ENCODE data around the gene NEK6. TPM values are rescaled to one million over a fixed set of nuclear protein-coding genes. Genes with fewer than 3 reads are reported as not detected.

Gene NEK6
- total RNA-seq (10 to 100 TPM in 2 of 9 donors, 1 to 10 TPM in 7; 5.0 to 42.4 (median 6.8) TPM), polyA plus RNA-seq (1 to 10 TPM; 1.8 to 4.0 TPM)
- long read RNA-seq, donor 1, partial matches to known transcripts, result 0 of 2 reads
- long read RNA-seq, donor 1, other reads (novel, unspliced or antisense), result 1 of 2 reads
- long read RNA-seq, donor 2, transcript NEK6-201 (10 exons, 3,447 nt), result major isoform, 5 of 9 reads
- long read RNA-seq, donor 2, partial matches to known transcripts, result 1 of 9 reads
- long read RNA-seq, donor 2, other reads (novel, unspliced or antisense), result 3 of 9 reads
- long read RNA-seq, donor 3, transcript NEK6-201 (10 exons, 3,447 nt), result major isoform, 6 of 8 reads
- long read RNA-seq, donor 3, partial matches to known transcripts, result 0 of 8 reads
- long read RNA-seq, donor 3, other reads (novel, unspliced or antisense), result 1 of 8 reads

GRCh38 chr9:124257844-124258606 lies at the start of gene NEK6:
TSS of gene NEK6 (plus strand) at chr9:124257949. CDS start at chr9:124301965, 44,016 bp downstream.
- DNase-seq (peak in 3 of 5 donors; percentile 51 to 76 (median 57)), ATAC-seq (peak; percentile 14 to 62 (median 46))
- peak within 1 kb of the TSS; percentile 27 to 96 (median 68) for H3K27ac ChIP-seq
- TF ChIP-seq POLR2A (IDR thresholded peaks at IDR 0.05), result no peak
- TF ChIP-seq CTCF (IDR thresholded peaks at IDR 0.05), result no peak
- H3K4me1 ChIP-seq, result peaks cover 0 to 61% (median 26%) of the 10 kb centered on the region in 12 donors
- H3K27me3 ChIP-seq, result no peaks in the 10 kb centered on the region
- no peaks in the 10 kb centered on the region for H3K9me3 ChIP-seq
- intact Hi-C loops (cut with DNase I), result loop anchor here in 2 of 10 donors (5.0 to 10.0 kb wide), 2 partner anchors 64 to 123 kb away; no protein-coding TSS in a partner anchor
- H3K4me3 ChIP-seq, result peak within 1 kb of the TSS; percentile 56 to 98 (median 74)
- WGBS, 4 donors, result 3 to 5% (median 3%) methylated on average over 44 to 116 of the region's 116 CpGs
- peaks cover 0 to 2% (median 0%) of the 10 kb centered on the region in 9 donors for H3K36me3 ChIP-seq

- H3K36me3 ChIP-seq, result no peaks in the 10 kb centered on the region
- TF ChIP-seq POLR2A (IDR thresholded peaks at IDR 0.05), result no peak
- TF ChIP-seq CTCF (IDR thresholded peaks at IDR 0.05), result no peak
- no peak overlapping the region for H3K4me3 ChIP-seq
- no peak overlapping the region for H3K27ac ChIP-seq
- no peaks in the 10 kb centered on the region for H3K9me3 ChIP-seq
- 83 to 94% (median 90%) methylated on average over 3 of the region's 3 CpGs for WGBS, 4 donors
- no peaks in the 10 kb centered on the region for H3K27me3 ChIP-seq
- ATAC-seq, result no peak
- no peak for DNase-seq
- intact Hi-C loops (cut with DNase I), result no loop called here
- H3K4me1 ChIP-seq, result peaks cover 0 to 36% (median 0%) of the 10 kb centered on the region in 12 donors
Measured at GRCh38 chr9:124208571-124208970, 49.2 kb upstream of the NEK6 start.

- 78 to 89% (median 83%) methylated on average over 7 of the region's 7 CpGs for WGBS, 4 donors
- no peak for DNase-seq
- H3K36me3 ChIP-seq, result no peaks in the 10 kb centered on the region
- H3K27me3 ChIP-seq, result no peaks in the 10 kb centered on the region
- TF ChIP-seq CTCF (IDR thresholded peaks at IDR 0.05) (no peak), POLR2A (IDR thresholded peaks at IDR 0.05) (no peak)
- H3K4me1 ChIP-seq, result peaks cover 0 to 37% (median 3%) of the 10 kb centered on the region in 12 donors
- ATAC-seq, result no peak
- intact Hi-C loops (cut with DNase I), result no loop called here
- H3K9me3 ChIP-seq, result no peaks in the 10 kb centered on the region
- no peak overlapping the region for H3K4me3 ChIP-seq
- H3K27ac ChIP-seq, result no peak overlapping the region
Measured at GRCh38 chr9:124209279-124209678, 48.5 kb upstream of the NEK6 start.

- WGBS, 4 donors, result 98 to 99% (median 98%) methylated on average over 2 of the region's 2 CpGs
Measured at GRCh38 chr9:124209774-124210173, 48.0 kb upstream of the NEK6 start.

More at GRCh38 chr9:124209774-124210173, 48.0 kb upstream of the NEK6 start:
- ATAC-seq (no peak), DNase-seq (no peak)
- Histone ChIP-seq H3K4me3 (no peak overlapping the region), H3K9me3 (no peaks in the 10 kb centered on the region), H3K27me3 (no peaks in the 10 kb centered on the region), H3K27ac (no peak overlapping the region), H3K36me3 (no peaks in the 10 kb centered on the region), H3K4me1 (peaks cover 0 to 42% (median 8%) of the 10 kb centered on the region in 12 donors)
- intact Hi-C loops (cut with DNase I), result loop anchor here in 1 of 10 donors (10.0 kb wide), 2 partner anchors 45 to 75 kb away; no protein-coding TSS in a partner anchor
- TF ChIP-seq CTCF (IDR thresholded peaks at IDR 0.05) (no peak), POLR2A (IDR thresholded peaks at IDR 0.05) (no peak)
